Measurements from ENCODE around the gene ASCC1. TPM values are rescaled to one million over a fixed set of nuclear protein-coding genes. Genes with fewer than 3 reads are reported as not detected.

ASCC1 gene
- polyA plus RNA-seq, 1 experiment, result 18.5 TPM

DNA sequence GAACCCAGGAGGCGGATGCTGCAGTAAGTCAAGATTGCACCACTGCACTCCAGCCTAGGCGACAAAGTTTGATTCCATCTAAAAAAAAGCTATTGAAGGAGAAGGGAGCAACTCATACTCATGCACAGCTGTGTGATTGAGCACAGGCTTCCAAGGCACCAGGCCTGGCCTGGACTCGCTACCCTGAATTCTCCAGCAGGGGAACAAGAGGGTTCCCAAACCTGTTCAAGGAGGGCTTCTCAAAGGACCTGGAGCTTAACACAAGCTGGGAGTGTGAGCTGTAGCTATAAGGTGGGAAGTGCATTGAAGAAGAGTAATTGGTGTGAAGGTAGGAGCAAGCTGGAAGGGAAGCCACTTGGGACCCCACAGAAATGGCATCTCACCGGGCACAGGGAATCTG is 42.5 kb upstream of the ASCC1 start:
- Histone ChIP-seq H3K36me3 (ENCODE audit: control insufficient read depth, insufficient read depth, low read length) (no peaks in the 10 kb centered on the region), H3K27me3 (ENCODE audit: control insufficient read depth, insufficient read depth, low read length) (no peaks in the 10 kb centered on the region), H3K4me3 (ENCODE audit: low read depth, low read length) (no peak overlapping the region)
- TF ChIP-seq CTCF (IDR thresholded peaks at IDR 0.05; ENCODE audit: insufficient read depth, low read depth, low read length), result no peak
- CTCF ChIA-PET, result interaction anchor here (1.2 to 1.4 kb wide), 3 partner anchors 16 to 79 kb away, joined by 3 to 5 read pairs (median 4); no protein-coding TSS in a partner anchor
- POLR2A ChIA-PET, result interaction anchor here (0.5 kb wide), 1 partner anchor 61 kb away, joined by 16 read pairs; no protein-coding TSS in a partner anchor
- no peak for DNase-seq (ENCODE audit: low read depth)

GRCh38 chr10:72257051-72257892 is 41.2 kb upstream of the ASCC1 start:
- ChIA-PET POLR2A (no interaction called here), CTCF (interaction anchor here (0.5 to 1.4 kb wide), 2 partner anchors 80 to 329 kb away, joined by 3 read pairs; no protein-coding TSS in a partner anchor)
- Histone ChIP-seq H3K4me3 (ENCODE audit: low read depth, low read length) (no peak overlapping the region), H3K27me3 (ENCODE audit: control insufficient read depth, insufficient read depth, low read length) (no peaks in the 10 kb centered on the region), H3K36me3 (ENCODE audit: control insufficient read depth, insufficient read depth, low read length) (no peaks in the 10 kb centered on the region)
- no peak for DNase-seq (ENCODE audit: low read depth)
- TF ChIP-seq CTCF (IDR thresholded peaks at IDR 0.05; ENCODE audit: insufficient read depth, low read depth, low read length), result no peak

DNA sequence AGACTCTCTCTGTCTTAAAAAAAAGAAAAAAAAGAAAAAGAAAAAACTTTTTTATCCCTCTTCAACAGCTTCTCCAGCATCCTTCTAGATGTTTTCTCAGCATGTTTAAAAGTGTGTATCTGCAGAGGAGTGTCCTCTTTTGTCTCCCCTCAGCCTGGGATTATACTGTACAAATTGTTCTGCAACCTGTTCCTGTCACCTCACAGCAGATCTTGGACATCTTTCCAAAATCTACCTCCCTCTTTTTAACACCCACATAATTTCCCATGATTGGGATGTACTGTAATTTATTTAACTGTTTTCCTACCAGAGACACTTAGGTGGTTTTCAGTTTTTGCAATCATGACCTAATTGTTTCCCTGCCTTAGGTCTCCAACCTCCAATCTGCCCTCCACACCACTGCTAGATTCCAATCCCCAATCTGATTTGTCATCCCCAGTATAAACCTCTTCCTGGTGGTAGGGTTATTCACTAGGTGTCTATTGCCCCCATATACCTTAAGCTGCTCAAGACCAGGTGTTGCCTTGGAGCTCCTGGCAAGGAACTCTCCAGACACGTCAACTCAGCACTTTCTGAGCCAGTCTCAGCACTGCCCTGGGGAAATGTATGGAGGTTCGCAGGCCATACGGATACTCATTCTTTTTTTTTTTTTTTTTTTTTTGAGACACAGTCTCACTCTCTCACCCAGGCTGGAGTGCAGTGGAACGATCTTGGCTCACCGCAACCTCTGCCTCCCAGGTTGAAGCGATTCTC is 40.1 kb upstream of the ASCC1 start:
- no peaks in the 10 kb centered on the region for H3K27me3 ChIP-seq (ENCODE audit: control insufficient read depth, insufficient read depth, low read length)
- TF ChIP-seq CTCF (IDR thresholded peaks at IDR 0.05; ENCODE audit: insufficient read depth, low read depth, low read length), result no peak
- no peak for DNase-seq (ENCODE audit: low read depth)
- POLR2A ChIA-PET, result no interaction called here
- no peaks in the 10 kb centered on the region for H3K36me3 ChIP-seq (ENCODE audit: control insufficient read depth, insufficient read depth, low read length)
- CTCF ChIA-PET, result interaction anchor here (1.0 to 1.7 kb wide), 2 partner anchors 15 to 18 kb away, joined by 4 to 6 read pairs; partner anchors contain the start of gene DDIT4
- H3K4me3 ChIP-seq (ENCODE audit: low read depth, low read length), result no peak overlapping the region

DNA sequence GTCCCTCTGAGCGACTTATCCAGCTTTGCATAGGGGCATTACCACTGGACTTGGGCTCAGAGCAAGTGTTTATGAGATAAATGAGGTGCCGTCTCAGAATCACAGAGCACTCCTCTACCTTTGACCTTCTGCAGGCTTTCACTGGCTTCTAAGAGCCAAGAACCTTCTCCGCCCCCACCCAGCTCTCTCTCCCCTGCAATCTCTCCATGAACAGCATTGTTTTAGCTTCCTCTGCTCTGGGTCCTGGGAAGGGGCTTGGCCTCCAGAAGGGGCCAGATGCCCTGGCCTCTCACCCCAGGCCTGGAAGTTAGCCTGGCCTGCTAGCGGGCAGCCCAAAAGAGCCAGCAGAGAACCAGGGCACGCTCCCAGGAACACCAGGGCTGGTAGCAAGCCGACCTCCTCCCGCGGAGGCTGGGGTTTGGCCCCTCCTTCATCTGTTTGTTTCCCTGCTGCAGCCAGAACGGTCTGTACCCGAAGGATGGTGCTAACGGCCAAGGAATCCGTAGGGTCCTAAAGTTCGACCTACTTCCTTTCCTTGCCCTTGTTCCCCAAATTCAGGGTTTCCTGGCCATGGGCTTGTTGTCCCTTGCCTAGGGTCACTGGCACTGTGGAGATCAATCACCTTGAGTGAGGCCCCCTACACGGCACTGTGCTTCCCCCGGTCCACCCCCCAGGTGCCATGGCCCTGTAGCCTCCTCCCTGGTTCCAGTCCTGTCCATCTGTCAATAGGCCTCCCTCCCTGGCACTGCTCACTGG is 38.9 kb upstream of the ASCC1 start:
- Histone ChIP-seq H3K27me3 (ENCODE audit: control insufficient read depth, insufficient read depth, low read length) (no peaks in the 10 kb centered on the region), H3K36me3 (ENCODE audit: control insufficient read depth, insufficient read depth, low read length) (no peaks in the 10 kb centered on the region), H3K4me3 (ENCODE audit: low read depth, low read length) (no peak overlapping the region)
- POLR2A ChIA-PET, result interaction anchor here (1.0 kb wide), 1 partner anchor 18 kb away, joined by 5 read pairs; no protein-coding TSS in a partner anchor
- no peak for DNase-seq (ENCODE audit: low read depth)
- no peak for TF ChIP-seq CTCF (IDR thresholded peaks at IDR 0.05; ENCODE audit: insufficient read depth, low read depth, low read length)
- CTCF ChIA-PET, result interaction anchor here (1.1 to 1.7 kb wide), 3 partner anchors 20 to 82 kb away, joined by 3 to 6 read pairs (median 4); partner anchors contain the start of gene DDIT4

Data from BJ (cell line).